ENCODE measurements around the gene VGLL3.

The VGLL3 gene

GRCh38 chr3:86987421-86987715 lies 3.6 kb downstream of the VGLL3 start:
- no peak for DNase-seq (ENCODE audit: low read depth, low spot score)
- TF ChIP-seq, protein P1, sequence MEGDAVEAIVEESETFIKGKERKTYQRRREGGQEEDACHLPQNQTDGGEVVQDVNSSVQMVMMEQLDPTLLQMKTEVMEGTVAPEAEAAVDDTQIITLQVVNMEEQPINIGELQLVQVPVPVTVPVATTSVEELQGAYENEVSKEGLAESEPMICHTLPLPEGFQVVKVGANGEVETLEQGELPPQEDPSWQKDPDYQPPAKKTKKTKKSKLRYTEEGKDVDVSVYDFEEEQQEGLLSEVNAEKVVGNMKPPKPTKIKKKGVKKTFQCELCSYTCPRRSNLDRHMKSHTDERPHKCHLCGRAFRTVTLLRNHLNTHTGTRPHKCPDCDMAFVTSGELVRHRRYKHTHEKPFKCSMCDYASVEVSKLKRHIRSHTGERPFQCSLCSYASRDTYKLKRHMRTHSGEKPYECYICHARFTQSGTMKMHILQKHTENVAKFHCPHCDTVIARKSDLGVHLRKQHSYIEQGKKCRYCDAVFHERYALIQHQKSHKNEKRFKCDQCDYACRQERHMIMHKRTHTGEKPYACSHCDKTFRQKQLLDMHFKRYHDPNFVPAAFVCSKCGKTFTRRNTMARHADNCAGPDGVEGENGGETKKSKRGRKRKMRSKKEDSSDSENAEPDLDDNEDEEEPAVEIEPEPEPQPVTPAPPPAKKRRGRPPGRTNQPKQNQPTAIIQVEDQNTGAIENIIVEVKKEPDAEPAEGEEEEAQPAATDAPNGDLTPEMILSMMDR (IDR thresholded peaks at IDR 0.05; ENCODE audit: insufficient read depth, low read length, missing control alignments): no peak
- peak overlapping the region; percentile 99 for H3K4me3 ChIP-seq (ENCODE audit: low read depth, low read length)
- POLR2A ChIA-PET: no interaction called here
- CTCF ChIA-PET: interaction anchor here (1.4 kb wide), 1 partner anchor 96 kb away, joined by 6 read pairs; no protein-coding TSS in a partner anchor

GRCh38 chr3:86986671-86987420 lies 4.1 kb downstream of the VGLL3 start:
- TF ChIP-seq, protein P1 (IDR thresholded peaks at IDR 0.05; ENCODE audit: insufficient read depth, low read length, missing control alignments): no peak
- H3K4me3 ChIP-seq (ENCODE audit: low read depth, low read length): peak overlapping the region; percentile 99
- DNase-seq (ENCODE audit: low read depth, low spot score): no peak
- ChIA-PET POLR2A (no interaction called here), CTCF (interaction anchor here (1.3 to 1.4 kb wide), 2 partner anchors 97 to 213 kb away, joined by 4 to 6 read pairs; no protein-coding TSS in a partner anchor)

GRCh38 chr3:86985181-86985826 lies 5.6 kb downstream of the VGLL3 start:
- peak overlapping the region; percentile 39 for H3K4me3 ChIP-seq (ENCODE audit: low read depth, low read length)
- DNase-seq (ENCODE audit: low read depth, low spot score): no peak
- CTCF ChIA-PET: interaction anchor here (0.8 to 1.8 kb wide), 6 partner anchors 21 to 212 kb away, joined by 3 to 5 read pairs (median 4); no protein-coding TSS in a partner anchor
- POLR2A ChIA-PET: no interaction called here
- TF ChIP-seq, protein P1 (IDR thresholded peaks at IDR 0.05; ENCODE audit: insufficient read depth, low read length, missing control alignments): no peak

- H3K4me3 ChIP-seq (ENCODE audit: low read depth, low read length): no peak overlapping the region
- ChIA-PET POLR2A (no interaction called here), CTCF (interaction anchor here (1.7 to 1.8 kb wide), 2 partner anchors 193 to 199 kb away, joined by 5 read pairs; no protein-coding TSS in a partner anchor)
- TF ChIP-seq, protein P1 (IDR thresholded peaks at IDR 0.05; ENCODE audit: insufficient read depth, low read length, missing control alignments): no peak
- no peak for DNase-seq (ENCODE audit: low read depth, low spot score)
Observed at GRCh38 chr3:86984271-86984670, 6.7 kb downstream of the VGLL3 start.

GRCh38 chr3:86982883-86983282 lies 8.1 kb downstream of the VGLL3 start:
- peak; percentile 70 for DNase-seq (ENCODE audit: low read depth, low spot score)
- POLR2A ChIA-PET: no interaction called here
- CTCF ChIA-PET: no interaction called here
- TF ChIP-seq, protein P1 (IDR thresholded peaks at IDR 0.05; ENCODE audit: insufficient read depth, low read length, missing control alignments): no peak
- H3K4me3 ChIP-seq (ENCODE audit: low read depth, low read length): no peak overlapping the region

GRCh38 chr3:86978111-86978551 lies 12.8 kb downstream of the VGLL3 start:
- TF ChIP-seq, protein P1 (IDR thresholded peaks at IDR 0.05; ENCODE audit: insufficient read depth, low read length, missing control alignments): no peak
- DNase-seq (ENCODE audit: low read depth, low spot score): no peak
- no peak overlapping the region for H3K4me3 ChIP-seq (ENCODE audit: low read depth, low read length)
- ChIA-PET POLR2A (interaction anchor here (0.7 kb wide), 1 partner anchor 473 kb away, joined by 3 read pairs; no protein-coding TSS in a partner anchor), CTCF (interaction anchor here (0.9 to 1.5 kb wide), 3 partner anchors 104 to 191 kb away, joined by 3 to 7 read pairs (median 4); no protein-coding TSS in a partner anchor)

Measured in AG04449 (cell line).